CD4-positive, alpha-beta T cell treated with Interleukin-6 for 4 hours (primary cell): Measurements from ENCODE around the gene LRRC41.
"Not testable (repeated sequence)": the region's sequence is repeated elsewhere in the genome, so short reads cannot be mapped to it uniquely, and the experiment has no call there.

Source experiments
- DNase-seq: peaks from one replicate; pipeline ENCODE4 v3.0.0-alpha.2; 2020; ENCODE audit warnings: mixed read lengths

Gene LRRC41

GRCh38 chr1:46241733-46242132, 61.7 kb downstream of the LRRC41 start:
- not testable (repeated sequence) for DNase-seq

- DNase-seq: not testable (repeated sequence)
Observed at GRCh38 chr1:46238865-46239264, 64.6 kb downstream of the LRRC41 start.

- no peak for DNase-seq
Observed at GRCh38 chr1:46236882-46237281, 66.5 kb downstream of the LRRC41 start.

GRCh38 chr1:46231231-46231630, 72.2 kb downstream of the LRRC41 start:
- not testable (repeated sequence) for DNase-seq
